HepG2 (cell line): ENCODE results near the gene IQCC. TPM values are rescaled to one million over a fixed set of nuclear protein-coding genes. Genes with fewer than 3 reads are reported as not detected.

Experiments used
- HNF1B ChIP-seq: sonication (generic); formaldehyde crosslinking; IDR thresholded peaks from 2 replicates; pipeline ENCODE4 v1.5.1; 2020; ENCODE audit warnings: mild to moderate bottlenecking, moderate library complexity, missing genetic modification reagents
- KIAA2018 ChIP-seq: sonication (generic); formaldehyde crosslinking; IDR thresholded peaks from 2 replicates; pipeline ENCODE4 v1.5.0; 2020; ENCODE audit warnings: mild to moderate bottlenecking, missing genetic modification reagents, borderline replicate concordance
- SNAPC4 ChIP-seq: sonication (generic); formaldehyde crosslinking; IDR thresholded peaks from 2 replicates; pipeline ENCODE4 v1.4.0; 2020; ENCODE audit warnings: mild to moderate bottlenecking, missing genetic modification reagents
- ZBTB44 ChIP-seq: sonication (generic); formaldehyde crosslinking; IDR thresholded peaks from 2 replicates; pipeline ENCODE4 v1.4.0; 2020; ENCODE audit warnings: missing genetic modification reagents
- ZNF687 ChIP-seq: sonication (generic); formaldehyde crosslinking; IDR thresholded peaks from 2 replicates; pipeline ENCODE4 v1.5.1; 2020; ENCODE audit warnings: mild to moderate bottlenecking, missing genetic modification reagents, moderate library complexity
- polyA plus RNA-seq, 8 experiments: library from polyadenylated mRNA; depleted of rRNA in 3 of 8; stranded (reverse) in 7 of 8; unstranded in 1 of 8; fragments of >200 nt; fragmentation: Illumina TruSeq in 4 of 8; extraction: Trizol in 4 of 8; gene quantifications; 2 replicates each; pipeline versions ENCODE4 v1.2.1 to v1.2.3, GENCODE V29; 2011 to 2016; ENCODE audit warnings: low read depth in 4 of 8, missing spikeins in 1 of 8, mixed read lengths in 1 of 8; ENCODE audit not compliant: insufficient read depth in 1 of 8
- total RNA-seq, 5 experiments: library from RNA; depleted of rRNA; stranded (reverse); fragments of >200 nt; fragmentation: Illumina TruSeq; extraction: Trizol; gene quantifications; 2 replicates each; pipeline ENCODE4 v1.2.3, GENCODE V29; 2016; ENCODE audit warnings: low read depth in 1 of 5

The IQCC gene
- total and polyA plus RNA-seq, 2 of the 13 experiments (the other 11 are each of a cell fraction or from before 2014, with no cell fraction given), result 1.7 to 3.0 TPM

GRCh38 chr1:32159189-32159588 lies 46.3 kb upstream of the IQCC start (continued):
- TF ChIP-seq KIAA2018 (CRISPR knock-in tag) (no peak), ZNF687 (CRISPR knock-in tag) (no peak), ZBTB44 (CRISPR knock-in tag) (no peak), HNF1B (CRISPR knock-in tag) (no peak), SNAPC4 (CRISPR knock-in tag) (no peak)
